NCI-H128 (cell line): Measurements from ENCODE around the gene KDM4C.
"Not testable (repeated sequence)": the region's sequence is repeated elsewhere in the genome, so short reads cannot be mapped to it uniquely, and the experiment has no call there.

ENCODE experiments used
- DNase-seq: peaks from one replicate; lab custom pipeline; 2025; ENCODE audit not compliant: unreplicated experiment; lab: John Stamatoyannopoulos, UW

KDM4C gene

DNA sequence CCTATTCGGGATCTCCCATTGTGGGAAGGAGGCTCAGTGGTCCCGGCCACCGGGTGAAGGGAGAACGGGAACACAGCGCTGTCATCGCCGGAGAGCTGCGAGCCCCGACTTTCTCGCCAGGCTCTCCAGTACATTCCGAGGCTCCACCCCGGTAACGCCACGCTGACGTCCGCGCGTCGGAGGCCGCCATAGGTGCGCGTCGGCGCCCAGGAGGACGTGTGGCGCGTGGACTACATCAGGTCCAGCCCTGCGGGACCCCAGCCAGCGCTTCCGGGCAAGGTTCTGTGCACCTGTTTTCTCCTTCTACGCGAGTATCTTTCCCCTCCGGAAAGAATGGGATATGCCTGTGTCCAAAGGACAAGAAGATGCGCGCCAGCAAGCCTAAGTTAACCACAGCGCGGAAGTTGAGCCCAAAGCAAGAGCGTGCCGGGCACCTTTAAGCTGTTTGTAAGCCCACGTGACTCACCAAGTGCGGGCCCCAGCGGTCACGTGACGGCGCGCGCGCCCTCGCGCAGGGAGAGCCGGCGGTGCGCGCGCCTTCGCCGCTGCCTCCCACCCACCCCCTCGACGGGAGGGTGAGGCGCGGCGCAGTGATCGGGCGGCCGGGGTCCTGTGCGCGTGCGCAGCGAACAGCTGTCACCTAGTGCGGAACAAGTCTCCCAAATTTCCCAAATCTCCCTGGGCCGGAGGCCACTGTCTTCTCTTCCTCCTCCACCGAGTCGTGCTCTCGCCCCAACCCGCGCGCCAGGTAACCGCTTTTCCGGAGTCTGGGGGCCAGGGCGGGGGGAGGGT is at the start of gene KDM4C:
Gene KDM4C, plus strand, starts transcription at position 518 of the 792 bp plus-strand sequence. CDS start 35,016 bp downstream, outside the sequence.
- DNase-seq, result peak; percentile 90

DNA sequence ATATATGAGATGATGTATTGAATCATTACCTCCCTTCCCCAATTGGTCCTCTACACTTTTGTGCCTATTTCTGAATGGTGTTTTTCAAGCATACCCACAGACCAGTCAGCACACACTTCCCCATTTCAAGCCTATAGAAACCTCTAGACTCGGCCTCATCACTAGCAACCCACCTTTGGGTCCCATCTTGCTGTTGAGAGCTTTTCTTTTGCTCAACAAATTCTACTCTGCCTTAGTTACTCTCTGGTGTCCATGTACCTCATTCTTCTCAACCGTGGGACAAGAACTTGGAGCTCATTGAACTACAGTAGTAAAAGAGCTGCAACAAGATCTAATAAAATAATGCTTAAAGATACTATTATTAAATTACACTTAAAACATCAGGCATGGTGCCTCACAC is 49.0 kb upstream of the KDM4C start:
- no peak for DNase-seq

DNA sequence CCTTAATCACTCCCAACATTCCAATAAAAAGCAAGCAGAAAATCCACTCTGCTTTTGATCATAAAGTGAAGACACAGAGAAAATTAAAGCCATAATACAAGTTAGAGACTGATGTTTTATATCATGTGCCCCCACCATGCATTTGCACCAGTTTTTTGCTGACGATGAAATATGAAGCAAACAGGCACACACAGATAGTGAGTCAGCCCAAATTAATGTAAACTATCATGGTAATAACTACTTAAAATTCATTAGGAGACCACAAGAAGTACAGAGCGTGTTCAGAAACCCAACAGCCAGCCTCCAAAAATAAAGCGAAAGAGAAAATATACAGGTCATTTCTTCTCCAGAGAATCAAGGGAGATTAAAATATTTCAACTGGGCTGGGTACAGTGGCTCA is 46.4 kb upstream of the KDM4C start:
- DNase-seq, result no peak

DNA sequence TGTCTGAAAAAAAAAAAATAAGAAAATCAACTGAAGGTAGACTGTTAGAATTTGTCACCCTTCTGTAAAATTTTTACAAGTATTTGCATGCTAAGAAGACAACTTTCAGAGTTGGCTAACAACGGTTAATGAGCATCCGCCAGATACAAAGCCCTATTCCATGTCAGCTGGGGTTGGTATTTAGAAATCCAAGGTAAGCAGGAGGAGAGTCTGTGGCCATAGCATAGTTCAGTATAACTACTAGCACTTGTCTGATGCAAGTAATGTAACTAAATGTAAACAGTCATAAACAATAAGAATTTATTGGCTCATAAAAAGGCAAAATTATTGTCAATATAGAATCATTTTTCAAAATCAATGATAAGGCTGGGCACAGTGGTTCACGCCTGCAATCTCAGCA is 45.7 kb upstream of the KDM4C start:
- no peak for DNase-seq

DNA sequence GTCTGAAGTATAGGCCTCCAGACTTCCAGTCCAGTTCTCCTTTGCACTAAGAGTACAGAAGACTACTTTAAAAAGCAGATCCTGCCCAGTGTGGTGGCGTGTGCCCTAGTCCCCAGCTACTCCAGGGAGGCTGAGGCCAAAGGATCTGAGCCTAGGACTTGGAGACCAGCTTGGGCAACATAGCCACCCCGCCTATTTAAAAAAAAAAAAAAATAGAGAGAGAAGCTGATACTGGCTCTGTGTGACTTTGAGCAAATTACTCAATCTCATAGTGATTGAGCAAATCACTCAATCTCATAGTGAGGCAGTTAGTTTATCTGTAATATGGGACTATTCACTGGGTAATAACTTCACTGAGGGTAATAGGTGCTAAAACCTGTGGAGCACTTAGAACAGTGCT is 43.6 kb upstream of the KDM4C start:
- DNase-seq, result no peak

DNA sequence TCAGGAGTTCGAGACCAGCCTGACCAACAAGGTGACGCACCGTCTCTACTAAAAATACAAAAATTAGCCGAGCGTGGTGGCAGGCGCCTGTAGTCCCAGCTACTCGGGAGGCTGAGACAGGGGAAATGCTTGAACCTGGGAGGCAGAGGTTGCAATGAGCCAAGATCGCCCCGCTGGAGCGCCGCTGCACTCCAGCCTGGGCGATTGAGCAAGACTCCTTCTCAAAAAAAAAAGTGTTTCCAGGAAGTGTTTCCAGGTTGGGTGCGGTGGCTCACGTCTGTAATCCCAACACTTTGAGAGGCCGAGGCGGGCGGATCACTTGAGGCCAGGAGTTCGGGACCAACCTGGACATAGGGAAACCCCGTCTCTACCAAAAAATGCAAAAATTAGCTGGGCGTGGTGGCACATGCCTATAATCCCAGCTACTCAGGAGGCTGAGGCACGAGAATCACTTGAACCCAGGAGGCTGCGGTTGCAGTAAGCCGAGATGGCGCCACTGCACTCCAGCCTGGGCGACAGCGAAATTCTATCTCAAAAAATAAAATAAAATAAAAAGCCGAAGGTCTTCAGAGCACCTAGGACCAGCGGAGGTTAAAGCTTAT is 42.5 kb upstream of the KDM4C start:
- not testable (repeated sequence) for DNase-seq

DNA sequence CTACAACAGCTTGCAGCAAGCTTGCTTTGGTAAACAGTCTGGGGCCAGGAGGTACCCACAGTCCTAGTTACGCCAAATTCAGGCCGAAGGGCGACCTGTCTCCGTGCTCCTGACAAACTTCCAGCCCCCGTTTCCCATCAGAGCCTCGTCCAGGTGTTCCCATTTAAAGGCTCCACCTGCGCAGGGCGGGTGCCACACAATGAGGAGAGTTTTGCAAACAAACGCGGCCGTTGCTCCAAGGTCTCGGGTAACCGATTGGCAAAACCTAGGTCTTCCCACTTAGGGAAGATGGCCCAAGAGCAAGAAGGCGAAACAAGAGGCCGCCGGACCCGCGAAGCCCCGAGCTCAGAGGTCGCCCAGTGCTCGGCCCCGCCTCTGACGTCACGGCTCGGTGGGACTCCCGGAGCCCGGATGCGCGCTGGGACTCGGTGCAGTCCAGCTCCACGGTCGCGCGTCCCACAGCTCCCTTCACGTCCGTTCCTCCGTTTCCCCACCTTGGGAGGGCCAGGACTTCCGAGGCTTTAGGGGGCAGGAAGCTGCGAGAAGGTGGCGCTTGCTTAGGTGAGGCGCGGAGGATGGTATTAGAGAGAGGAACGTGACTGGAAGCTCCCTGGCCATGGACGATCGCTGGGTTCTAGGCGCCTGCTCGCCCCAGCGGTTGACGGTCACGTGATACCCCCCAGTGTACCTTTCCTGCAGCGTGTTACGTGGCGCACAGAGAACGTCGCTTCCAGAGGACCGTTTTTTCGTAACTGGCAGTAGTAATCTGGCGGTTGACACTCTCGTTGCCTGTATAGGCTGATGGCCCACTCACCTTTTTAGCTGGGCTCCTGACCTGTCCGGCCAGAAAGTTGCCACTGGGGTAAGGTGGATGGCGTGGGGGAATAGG is 41.8 kb upstream of the KDM4C start:
- DNase-seq, result no peak

DNA sequence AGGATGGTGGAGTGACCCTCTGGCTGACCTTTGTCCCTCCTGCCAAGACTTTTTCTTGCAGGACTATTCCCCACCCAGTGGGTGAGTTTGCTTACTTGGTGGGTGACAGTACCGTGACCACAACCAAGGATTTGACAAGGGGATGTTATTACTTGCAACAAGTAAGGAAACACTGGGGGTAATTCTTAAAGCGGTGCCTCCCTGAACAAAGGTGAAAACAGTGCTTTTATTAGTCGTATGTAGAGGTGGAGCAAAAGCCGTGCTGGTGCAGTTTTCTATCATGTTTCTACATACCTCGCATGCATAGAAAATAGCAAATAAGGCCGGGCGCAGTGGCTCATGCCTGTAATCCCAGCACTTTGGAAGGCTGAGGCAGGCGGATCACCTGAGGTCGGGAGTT is 41.0 kb upstream of the KDM4C start:
- no peak for DNase-seq

DNA sequence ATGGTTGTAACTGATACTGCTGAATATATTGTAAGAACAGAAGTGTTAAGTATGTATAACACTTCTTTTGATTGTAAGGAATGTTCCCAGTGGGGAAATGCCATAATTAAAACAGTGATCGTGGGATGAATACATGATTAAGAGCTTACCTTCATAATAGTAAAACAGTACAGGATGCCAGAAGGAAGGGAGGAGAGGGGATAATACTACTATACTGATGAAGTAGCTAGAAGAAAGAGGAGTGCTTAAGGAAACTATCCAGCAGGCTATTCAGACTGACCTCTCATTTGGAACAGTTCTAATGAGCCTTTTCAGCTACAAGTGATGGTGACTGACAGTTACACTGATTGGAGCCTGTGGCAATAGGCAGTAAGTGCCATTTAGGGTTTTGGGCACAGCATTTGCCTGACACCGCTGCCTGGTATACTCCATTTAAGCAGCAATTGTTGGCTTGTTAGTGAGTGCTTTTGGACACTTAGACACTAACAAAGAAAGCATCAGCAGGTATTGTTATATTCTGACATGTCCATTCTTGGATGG is 33.8 kb upstream of the KDM4C start:
- DNase-seq, result no peak

DNA sequence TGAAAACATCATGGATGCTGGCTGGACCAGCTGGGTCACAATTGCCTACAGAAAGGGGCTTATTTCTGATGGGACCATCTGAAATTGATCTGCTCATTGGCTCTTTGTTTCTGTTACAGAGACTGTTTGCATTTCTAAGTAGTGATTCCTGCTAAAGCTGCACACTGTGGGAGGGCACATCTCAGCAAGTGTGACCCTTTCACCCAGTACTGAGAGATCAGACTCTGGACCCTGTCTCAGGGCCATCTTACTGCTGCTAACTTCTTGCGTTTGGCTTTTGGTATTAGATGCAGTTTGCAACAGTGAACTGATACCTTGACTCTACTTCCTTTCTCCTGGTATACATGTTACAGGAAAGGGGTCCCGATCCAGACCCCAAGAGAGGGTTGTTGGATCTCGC is 24.5 kb upstream of the KDM4C start:
- no peak for DNase-seq

DNA sequence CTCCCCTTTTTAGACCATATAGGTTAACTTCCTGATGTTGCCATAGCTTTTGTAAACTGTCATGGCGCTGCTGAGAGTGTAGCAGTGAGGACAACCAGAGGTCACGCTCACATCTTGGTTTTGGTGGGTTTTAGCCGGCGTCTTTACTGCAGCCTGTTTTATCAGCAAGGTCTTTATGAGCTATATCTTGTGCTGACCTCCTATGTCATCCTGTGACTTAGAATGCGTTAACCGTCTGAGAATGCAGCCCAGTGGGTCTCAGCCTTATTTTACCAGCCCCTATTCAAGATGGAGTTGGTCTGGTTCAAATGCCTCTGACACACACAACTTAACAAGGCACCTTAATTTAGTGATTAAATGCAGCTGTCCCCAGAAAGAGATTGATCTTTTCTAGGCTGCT is 23.9 kb upstream of the KDM4C start:
- no peak for DNase-seq

DNA sequence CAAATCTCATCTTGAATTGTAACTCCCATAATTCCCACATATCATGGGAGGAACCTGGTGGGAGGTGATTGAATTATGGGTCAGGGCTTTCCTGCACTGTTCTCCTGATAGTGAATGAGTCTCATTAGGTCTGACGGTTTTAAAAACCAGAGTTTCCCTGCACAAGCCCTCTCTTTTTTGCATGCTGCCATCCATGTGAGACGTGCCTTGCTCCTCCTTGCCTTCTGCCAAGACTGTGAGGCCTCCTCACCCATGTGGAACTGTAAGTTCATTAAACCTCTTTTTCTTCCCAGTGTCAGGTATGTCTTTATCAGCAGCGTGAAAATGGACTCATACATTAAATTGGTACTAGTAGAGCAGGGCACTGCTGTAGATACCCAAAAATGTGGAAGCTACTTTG is 22.4 kb upstream of the KDM4C start:
- DNase-seq, result no peak

DNA sequence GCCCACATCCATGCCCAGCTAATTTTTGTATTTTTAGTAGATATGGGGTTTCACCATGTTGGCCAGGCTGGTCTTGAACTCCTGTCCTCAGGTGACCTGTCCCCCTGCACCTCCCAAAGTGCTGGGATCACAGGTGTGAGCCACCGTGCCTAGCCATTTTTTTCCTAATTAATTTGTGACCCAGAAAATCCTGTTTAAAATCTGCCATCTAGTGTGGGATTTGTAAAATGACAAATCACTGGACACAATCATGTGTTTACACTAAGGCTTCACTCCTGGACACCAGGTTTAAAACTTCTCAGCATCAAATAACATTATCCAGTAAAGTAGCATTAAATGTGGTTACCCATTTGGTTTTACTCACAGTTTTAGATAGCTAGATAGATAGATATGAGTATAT is 18.6 kb upstream of the KDM4C start:
- DNase-seq, result no peak

DNA sequence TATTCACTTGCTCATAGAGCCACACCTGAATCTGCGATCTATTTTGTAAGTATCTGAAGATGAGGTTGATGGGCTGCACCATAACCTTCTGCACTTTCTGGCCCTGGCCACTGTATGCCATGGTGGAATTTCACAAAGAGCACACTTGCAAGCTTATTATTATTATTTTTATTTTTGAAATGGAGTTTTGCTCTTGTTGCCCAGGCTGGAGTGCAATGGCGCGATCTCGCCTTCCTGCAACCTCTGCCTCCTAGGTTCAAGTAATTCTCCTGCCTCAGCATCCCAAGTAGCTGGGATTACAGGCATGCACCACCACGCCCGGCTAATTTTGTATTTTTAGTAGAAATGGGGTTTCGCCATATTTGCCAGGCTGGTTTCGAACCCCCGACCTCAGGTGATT is 8.9 kb upstream of the KDM4C start:
- DNase-seq, result not testable (repeated sequence)

DNA sequence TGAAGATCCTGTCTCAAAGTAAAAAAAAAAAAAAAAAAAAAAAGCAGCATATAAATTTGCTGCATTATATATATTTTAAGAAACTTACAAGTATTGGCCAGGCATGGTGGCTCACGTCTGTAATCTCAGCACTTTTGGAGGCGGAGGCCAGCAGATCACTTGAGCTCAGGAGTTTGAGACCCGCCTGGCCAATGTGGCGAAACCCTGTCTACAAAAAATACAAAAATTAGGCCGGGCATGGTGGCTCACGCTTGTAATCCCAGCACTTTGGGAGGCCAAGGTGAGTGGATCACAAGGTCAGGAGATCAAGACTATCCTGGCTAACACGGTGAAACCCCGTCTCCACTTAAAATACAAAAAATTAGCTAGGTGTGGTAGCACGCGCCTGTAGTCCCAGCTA is 2.9 kb upstream of the KDM4C start:
- not testable (repeated sequence) for DNase-seq

DNA sequence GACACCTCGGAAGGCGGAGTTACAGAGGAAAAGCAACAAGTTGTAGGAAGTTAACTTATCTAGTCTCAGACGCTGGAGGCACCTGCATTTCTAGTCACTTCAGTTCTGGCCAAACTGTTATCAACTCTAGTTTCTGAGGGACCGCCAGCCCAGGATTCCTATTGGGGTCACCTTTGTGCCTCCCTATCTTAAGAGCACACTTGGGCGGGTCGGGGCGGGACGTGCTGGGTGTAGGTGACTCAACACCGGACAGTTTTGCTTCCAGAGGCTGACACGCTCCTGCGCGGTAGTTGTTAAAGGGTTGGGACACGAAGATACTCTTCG is 679 bp upstream of the KDM4C start:
- DNase-seq, result no peak

DNA sequence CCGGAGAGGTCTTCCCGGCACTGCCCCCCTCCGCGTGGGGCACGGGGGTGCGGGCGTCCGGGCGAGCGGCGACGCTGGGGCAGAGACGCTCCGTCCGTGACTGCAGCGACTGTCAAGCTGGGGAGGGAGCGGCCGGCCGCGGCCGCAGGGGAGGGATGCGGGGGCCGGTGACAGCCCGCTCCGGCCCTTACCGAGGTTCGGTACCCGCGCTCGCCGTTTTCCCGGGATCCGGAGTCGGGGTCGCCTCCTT is 400 bp downstream of the KDM4C start:
- DNase-seq, result no peak

DNA sequence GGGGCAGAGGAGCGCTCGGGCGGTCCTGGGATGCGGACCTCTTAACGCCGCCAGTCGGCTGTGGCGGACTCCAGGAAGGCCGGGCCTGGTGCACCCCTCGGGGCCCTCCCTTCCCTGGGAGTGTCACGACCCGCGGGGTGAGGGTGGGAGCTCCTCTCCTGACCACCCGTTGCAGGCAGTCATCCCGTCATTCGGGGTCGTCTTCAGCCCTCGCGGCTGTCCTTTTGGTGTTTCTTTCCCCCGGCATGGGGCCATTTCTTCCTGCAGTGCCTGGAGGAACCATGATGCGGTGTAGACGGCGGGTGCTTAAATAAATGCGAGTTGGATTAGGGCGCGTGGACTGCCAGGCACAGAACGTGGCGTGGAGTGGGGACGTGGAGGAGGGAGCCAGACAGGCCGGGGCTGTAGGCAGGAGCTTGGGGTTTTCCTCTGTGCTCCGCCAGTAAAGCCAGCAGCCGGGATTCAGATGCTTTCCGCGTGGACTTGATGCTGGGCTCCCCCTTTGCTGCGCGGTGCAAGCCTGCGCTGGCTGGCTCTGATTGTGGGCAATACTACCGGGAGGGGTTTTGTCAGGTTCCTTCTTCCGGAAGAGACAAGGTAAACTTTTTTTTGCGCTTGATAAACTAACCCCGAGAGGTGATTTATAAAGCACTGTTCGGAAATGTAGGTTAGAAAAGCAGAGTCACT is 868 bp downstream of the KDM4C start:
- no peak for DNase-seq

DNA sequence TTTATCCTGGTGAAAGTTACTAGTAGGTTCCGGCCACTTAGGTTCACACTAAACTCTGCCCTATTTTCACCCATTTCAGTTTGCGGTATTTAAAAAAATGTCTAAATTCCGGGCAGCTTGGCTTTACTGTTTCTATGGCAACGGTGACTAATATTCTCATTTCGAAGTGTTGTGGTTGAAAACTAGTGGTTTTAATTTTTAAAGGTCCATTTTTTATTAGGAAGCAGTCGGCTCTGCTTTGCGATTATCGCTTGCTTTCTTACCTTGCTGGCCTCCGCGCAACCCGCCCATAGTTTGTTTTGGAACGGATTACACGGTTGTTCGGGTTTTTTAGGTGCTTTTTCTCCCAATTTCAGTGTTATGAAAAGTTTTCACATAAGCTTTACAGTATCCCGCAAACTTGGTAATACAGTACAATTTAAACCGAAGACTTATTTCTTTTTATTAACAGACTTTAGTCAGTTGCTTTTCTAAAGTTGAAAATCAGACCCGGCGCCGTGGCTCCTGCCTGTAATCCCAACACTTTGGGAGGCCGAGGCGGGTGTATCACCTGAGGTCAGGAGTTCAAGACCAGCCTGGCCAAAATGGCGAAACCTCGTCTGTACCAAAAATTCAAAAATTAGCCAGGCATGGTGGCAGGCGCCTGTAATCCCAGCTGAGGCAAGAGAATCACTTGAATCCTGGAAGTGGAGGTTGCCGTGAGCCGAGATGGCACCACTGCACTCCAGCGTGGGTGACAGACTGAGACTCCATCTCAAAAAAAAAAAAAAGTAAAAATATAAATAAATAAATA is 1.6 kb downstream of the KDM4C start:
- no peak for DNase-seq

DNA sequence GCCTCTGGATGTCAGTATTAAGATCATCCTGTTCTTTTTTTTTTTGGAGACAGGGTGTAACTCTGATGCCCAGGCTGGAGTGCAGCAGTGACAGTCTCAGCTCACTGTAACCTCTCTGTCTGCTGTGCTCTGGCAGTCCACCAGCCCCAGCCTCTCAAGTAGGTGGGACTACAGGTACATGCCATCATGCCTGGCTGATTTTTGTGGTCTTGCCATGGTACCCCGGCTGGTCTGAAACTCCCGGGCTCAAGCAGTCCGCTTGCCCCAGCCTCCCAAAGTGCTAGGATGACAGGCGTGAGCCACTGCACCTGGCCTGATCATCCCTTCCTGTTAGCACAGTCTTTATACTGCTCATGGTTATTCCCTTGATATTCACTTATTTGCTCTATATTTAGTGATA is 3.5 kb downstream of the KDM4C start:
- DNase-seq, result no peak

DNA sequence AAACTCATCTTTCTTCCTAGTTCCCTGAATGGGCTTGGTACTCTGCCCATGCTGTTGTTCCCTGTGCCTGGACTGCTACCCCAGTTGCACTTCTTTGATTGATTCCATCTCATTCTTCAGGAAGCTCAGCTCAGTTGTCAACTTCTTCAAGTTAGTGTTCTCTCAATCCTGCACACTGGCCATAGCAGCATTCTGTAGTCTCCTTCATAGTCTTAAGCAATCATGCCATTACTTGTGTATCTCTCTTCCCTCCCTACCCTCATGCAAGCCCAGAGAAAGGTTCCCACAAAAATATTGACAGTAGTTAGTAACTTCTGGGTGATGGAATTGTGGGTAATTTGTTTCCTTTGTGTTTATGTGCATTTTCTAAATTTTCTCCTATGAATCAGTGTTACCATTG is 5.5 kb downstream of the KDM4C start:
- DNase-seq, result no peak
